Esophagus squamous epithelium (tissue), 5 donors: ENCODE measurements around the gene C3orf62. TPM values are rescaled to one million over a fixed set of nuclear protein-coding genes. Genes with fewer than 3 reads are reported as not detected.
"Not testable (repeated sequence)": the region's sequence is repeated elsewhere in the genome, so short reads cannot be mapped to it uniquely, and the experiment has no call there.

Source experiments
- DNase-seq: peaks from one replicate; lab custom pipeline; 2025; lab: John Stamatoyannopoulos, UW
- H3K27ac ChIP-seq, 4 donors: fragments of 200-600 bp; sonication (generic); one replicate each; pipeline ENCODE4 v1.5.1; 2016 to 2019; ENCODE audit warnings: mild to moderate bottlenecking in 1 of 4
- H3K27me3 ChIP-seq, 4 donors: fragments of 200-600 bp; sonication (generic); 1 replicate in 3 of 4; 2 replicates in 1 of 4; pipeline versions ENCODE4 v1.5.1 to v1.6.0; 2017 to 2021; ENCODE audit warnings: antibody characterized with exemption in 1 of 4
- H3K36me3 ChIP-seq, 3 donors: fragments of 200-600 bp; sonication (generic); one replicate each; pipeline ENCODE4 v1.5.1; 2016 to 2019
- H3K4me1 ChIP-seq, 3 donors: fragments of 200-600 bp; sonication (generic); one replicate each; pipeline ENCODE4 v1.5.1; 2017 to 2019
- H3K4me3 ChIP-seq, 4 donors: fragments of 200-600 bp; sonication (generic); 1 replicate in 3 of 4; 2 replicates in 1 of 4; pipeline ENCODE4 v1.5.1; 2016 to 2019; ENCODE audit warnings: mild to moderate bottlenecking in 2 of 4, moderate library complexity in 1 of 4
- H3K9me3 ChIP-seq, 3 donors: fragments of 200-600 bp; sonication (generic); one replicate each; pipeline ENCODE4 v1.5.1; 2016 to 2019
- CTCF ChIP-seq, 6 experiments: fragments of 450-650 bp in 4 of 6; fragments of 200-600 bp in 2 of 6; sonication (generic) in 2 of 6; IDR thresholded peaks; one replicate each; pipeline ENCODE4 v1.5.1; 2016 to 2019; ENCODE audit warnings: antibody characterized with exemption in 6 of 6, mild to moderate bottlenecking in 4 of 6, moderate library complexity in 4 of 6
- POLR2A ChIP-seq, 4 donors: fragments of 450-650 bp; IDR thresholded peaks; one replicate each; pipeline ENCODE4 v1.6.1; 2017; ENCODE audit warnings: antibody characterized with exemption in 4 of 4, mild to moderate bottlenecking in 4 of 4, moderate library complexity in 3 of 4
- WGBS, 2 donors: methylation state at CpG; one replicate each; pipeline ENCODE4 v1.1.5; 2018; 5-methylcytosine and 5-hydroxymethylcytosine counted together
- intact Hi-C: fragments of 100-400 bp; cut with DNase I; formaldehyde crosslinking; loops from one replicate; pipeline ENCODE4 v1.15.0; 2022
- total RNA-seq, 4 donors: library from RNA; depleted of rRNA; stranded (reverse); fragments of >200 nt; gene quantifications; one replicate each; pipeline ENCODE4 v1.1.0, GENCODE V29; 2016
- donor health status: DM: yes; HTN: yes; CAD: no.

Gene C3orf62
- total RNA-seq, 4 donors from 2014 or later, result 1.8 to 3.6 (median 3.0) TPM

- Histone ChIP-seq H3K9me3 (no peaks in the 10 kb centered on the region), H3K4me1 (peaks cover 3 to 35% (median 11%) of the 10 kb centered on the region in 3 donors), H3K4me3 (no peak overlapping the region), H3K27ac (no peak overlapping the region), H3K27me3 (no peaks in the 10 kb centered on the region), H3K36me3 (no peaks in the 10 kb centered on the region)
- no peak for DNase-seq
- 82 to 94% methylated on average over 3 of the region's 3 CpGs for WGBS, 2 donors
- TF ChIP-seq POLR2A (IDR thresholded peaks at IDR 0.05), result no peak
- TF ChIP-seq CTCF (IDR thresholded peaks at IDR 0.05), result no peak
- intact Hi-C loops, result no loop called here
These were observed 23.5 kb downstream of the C3orf62 start for GRCh38 chr3:49253512-49253911.

GRCh38 chr3:49248840-49249227, 28.2 kb downstream of the C3orf62 start:
- no peak for DNase-seq
- Histone ChIP-seq H3K36me3 (no peaks in the 10 kb centered on the region), H3K4me3 (no peak overlapping the region), H3K4me1 (peaks cover 7 to 40% (median 16%) of the 10 kb centered on the region in 3 donors), H3K9me3 (no peaks in the 10 kb centered on the region), H3K27me3 (no peaks in the 10 kb centered on the region), H3K27ac (peak overlapping the region; percentile 58 to 84 (median 74))
- no peak for TF ChIP-seq POLR2A (IDR thresholded peaks at IDR 0.05)
- intact Hi-C loops, result no loop called here

GRCh38 chr3:49244581-49245205, 32.3 kb downstream of the C3orf62 start:
- Histone ChIP-seq H3K27me3 (no peaks in the 10 kb centered on the region), H3K4me3 (no peak overlapping the region), H3K4me1 (peaks cover 7 to 43% (median 16%) of the 10 kb centered on the region in 3 donors), H3K9me3 (no peaks in the 10 kb centered on the region), H3K36me3 (no peaks in the 10 kb centered on the region), H3K27ac (peak overlapping the region in 2 of 4 donors; percentile 0 to 25)
- no peak for DNase-seq
- 33 to 41% methylated on average over 1 of the region's 1 CpG for WGBS, 2 donors
- TF ChIP-seq CTCF (IDR thresholded peaks at IDR 0.05), result no peak
- intact Hi-C loops, result no loop called here

GRCh38 chr3:49240091-49240490, 36.9 kb downstream of the C3orf62 start:
- Histone ChIP-seq H3K4me1 (peaks cover 0 to 36% (median 15%) of the 10 kb centered on the region in 3 donors), H3K27ac (peak overlapping the region in 2 of 4 donors; percentile 88 to 90)
- 81 to 89% methylated on average over 7 to 11 of the region's 11 CpGs for WGBS, 2 donors
- H3K9me3 ChIP-seq, H3K27me3 ChIP-seq, intact Hi-C loops, H3K4me3 ChIP-seq, DNase-seq, H3K36me3 ChIP-seq: not testable (repeated sequence)

GRCh38 chr3:49238274-49239127, 38.5 kb downstream of the C3orf62 start:
- WGBS, 2 donors, result 37 to 41% methylated on average over 9 of the region's 9 CpGs

More at GRCh38 chr3:49238274-49239127, 38.5 kb downstream of the C3orf62 start:
- TF ChIP-seq POLR2A (IDR thresholded peaks at IDR 0.05) (peak in 1 of 4 donors; percentile 9), CTCF (IDR thresholded peaks at IDR 0.05) (no peak)
- Histone ChIP-seq H3K27me3 (no peaks in the 10 kb centered on the region), H3K36me3 (no peaks in the 10 kb centered on the region), H3K9me3 (peaks cover 0 to 17% (median 16%) of the 10 kb centered on the region in 3 donors), H3K4me3 (peak overlapping the region in 1 of 4 donors; percentile 4), H3K4me1 (peaks cover 0 to 30% (median 15%) of the 10 kb centered on the region in 3 donors), H3K27ac (peak overlapping the region; percentile 77 to 90 (median 84))
- no peak for DNase-seq
- intact Hi-C loops, result no loop called here
